Neural cell (in vitro differentiated cells): ENCODE data around the gene RABGAP1L. TPM values are rescaled to one million over a fixed set of nuclear protein-coding genes. Genes with fewer than 3 reads are reported as not detected.

Experiments
- H2AFZ ChIP-seq: fragments of 200-600, 300-800 bp; sonication (generic), shearing (Covaris generic); 2 replicates; pipeline ENCODE4 v1.6.0; 2014; ENCODE audit warnings: low read depth, mild to moderate bottlenecking, antibody characterized with exemption, low read length, moderate library complexity
- H3F3A ChIP-seq: fragments of 200-600 bp; shearing (Covaris generic); 2 replicates; pipeline ENCODE4 v1.6.1; 2016; ENCODE audit warnings: mild to moderate bottlenecking, moderate library complexity, mixed read lengths, antibody characterized with exemption, low read length; ENCODE audit not compliant: insufficient read depth, poor library complexity, severe bottlenecking
- H3K27ac ChIP-seq: fragments of 200-600, 300-800 bp; sonication (generic), shearing (Covaris generic); 2 replicates; pipeline ENCODE4 v1.5.1; 2014; ENCODE audit warnings: mild to moderate bottlenecking, low read length, moderate library complexity
- H3K27me3 ChIP-seq: fragments of 300-800, 200-600 bp; sonication (generic), shearing (Covaris generic); 2 replicates; pipeline ENCODE4 v1.6.0; 2014; ENCODE audit warnings: mild to moderate bottlenecking, low read depth, low read length, moderate library complexity; ENCODE audit not compliant: insufficient read depth
- H3K36me3 ChIP-seq: fragments of 300-800, 200-600 bp; sonication (generic), shearing (Covaris generic); 2 replicates; pipeline ENCODE4 v1.5.1; 2014; ENCODE audit warnings: mild to moderate bottlenecking, antibody characterized with exemption, low read length, moderate library complexity; ENCODE audit not compliant: insufficient read depth
- H3K4me2 ChIP-seq: fragments of 300-800, 200-600 bp; sonication (generic), shearing (Covaris generic); 2 replicates; pipeline ENCODE4 v1.6.0; 2014; ENCODE audit warnings: mild to moderate bottlenecking, low read length
- H3K4me3 ChIP-seq: fragments of 300-800, 200-600 bp; sonication (generic), shearing (Covaris generic); 2 replicates; pipeline ENCODE4 v1.5.1; 2014; ENCODE audit warnings: mild to moderate bottlenecking, low read length, moderate library complexity
- H3K79me2 ChIP-seq: fragments of 200-600 bp; shearing (Covaris generic); replicated peaks from 2 replicates; pipeline ENCODE4 v1.6.0; 2014; ENCODE audit warnings: mild to moderate bottlenecking, low read length, moderate library complexity; ENCODE audit not compliant: insufficient read depth
- H3K9ac ChIP-seq: fragments of 300-800, 200-600 bp; sonication (generic), shearing (Covaris generic); 2 replicates; pipeline ENCODE4 v1.6.1; 2016; ENCODE audit warnings: mild to moderate bottlenecking, low read length, mixed read lengths
- H3K9me2 ChIP-seq: fragments of 200-600 bp; shearing (Covaris generic); 2 replicates; pipeline ENCODE4 v1.6.1; 2016; ENCODE audit warnings: mild to moderate bottlenecking, low read length, mixed read lengths; ENCODE audit not compliant: insufficient read depth
- H3K9me3 ChIP-seq: fragments of 200-600, 300-800 bp; sonication (generic), shearing (Covaris generic); 2 replicates; pipeline ENCODE4 v1.6.1; 2016; ENCODE audit warnings: mild to moderate bottlenecking, mixed run types, low read length, moderate library complexity, mixed read lengths
- H4K20me1 ChIP-seq: fragments of 200-600 bp; shearing (Covaris generic); 2 replicates; pipeline ENCODE4 v1.6.1; 2016; ENCODE audit warnings: mild to moderate bottlenecking, mixed run types; ENCODE audit not compliant: insufficient read depth
- EP300 ChIP-seq: fragments of 450-650 bp; conservative IDR thresholded peaks from 2 replicates; pipeline ENCODE4 v1.6.1; 2014; ENCODE audit warnings: antibody characterized with exemption, mild to moderate bottlenecking, moderate library complexity; ENCODE audit not compliant: poor library complexity, severe bottlenecking
- EZH2 ChIP-seq: fragments of 200-600, 300-800 bp; shearing (Covaris generic), sonication (generic); IDR thresholded peaks from 2 replicates; pipeline ENCODE4 v1.6.1; 2014; ENCODE audit warnings: antibody characterized with exemption, low read length, borderline replicate concordance, mild to moderate bottlenecking; ENCODE audit not compliant: insufficient read depth, poor library complexity, severe bottlenecking
- MXI1 ChIP-seq: fragments of 450-650 bp; conservative IDR thresholded peaks from 2 replicates; pipeline ENCODE4 v1.6.1; 2014; ENCODE audit warnings: antibody characterized with exemption, mild to moderate bottlenecking; ENCODE audit not compliant: poor library complexity, severe bottlenecking
- POLR2AphosphoS5 ChIP-seq: IDR thresholded peaks from 2 replicates; pipeline ENCODE4 v1.6.1; 2012
- RAD21 ChIP-seq: fragments of 450-650 bp; conservative IDR thresholded peaks from 2 replicates; pipeline ENCODE4 v1.6.1; 2014; ENCODE audit warnings: antibody characterized with exemption, mild to moderate bottlenecking, moderate library complexity
- SMC3 ChIP-seq: fragments of 450-650 bp; conservative IDR thresholded peaks from 2 replicates; pipeline ENCODE4 v1.6.1; 2014; ENCODE audit warnings: antibody characterized with exemption, mild to moderate bottlenecking, moderate library complexity; ENCODE audit not compliant: poor library complexity
- TAF1 ChIP-seq: IDR thresholded peaks from 2 replicates; pipeline ENCODE4 v1.6.1; 2012; ENCODE audit warnings: low read depth
- polyA plus RNA-seq: library from polyadenylated mRNA; depleted of rRNA; stranded (reverse); fragments of >200 nt; gene quantifications from 2 replicates; pipeline ENCODE4 v1.2.3, GENCODE V29; 2014
- TF ChIP-seq, protein P1 (sequence below): fragments of 450-650 bp; IDR thresholded peaks from 2 replicates; pipeline ENCODE4 v1.5.1; 2014; ENCODE audit warnings: antibody characterized with exemption, mild to moderate bottlenecking, moderate library complexity; ENCODE audit not compliant: poor library complexity, severe bottlenecking
- TF ChIP-seq, protein P2 (sequence below): IDR thresholded peaks from 2 replicates; pipeline ENCODE4 v1.6.1; 2012; ENCODE audit warnings: borderline replicate concordance

The RABGAP1L gene
- polyA plus RNA-seq, 1 donor from 2014 or later, result 32.2 TPM

DNA sequence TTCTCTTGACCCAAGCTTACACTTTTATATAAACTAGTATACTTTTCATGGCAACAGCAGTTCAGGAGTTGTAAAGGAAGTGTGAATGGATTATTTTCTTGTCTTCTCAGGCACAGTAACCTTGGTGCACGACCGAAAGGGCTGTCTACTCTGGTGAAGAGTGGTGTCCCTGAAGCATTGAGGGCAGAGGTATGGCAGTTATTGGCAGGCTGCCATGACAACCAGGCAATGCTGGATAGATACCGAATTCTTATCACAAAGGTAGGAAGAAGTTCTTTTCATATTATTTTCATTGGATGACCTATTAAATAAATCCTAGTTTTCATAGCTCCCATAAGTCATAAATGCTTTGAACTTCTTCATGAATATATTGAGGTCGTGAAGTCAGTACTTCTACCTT is 234.6 kb downstream of the RABGAP1L start:
- no peak overlapping the region for H3K9ac ChIP-seq
- no peaks in the 10 kb centered on the region for H4K20me1 ChIP-seq
- no peak overlapping the region for H3K27ac ChIP-seq
- no peak overlapping the region for H3K4me2 ChIP-seq
- no peaks in the 10 kb centered on the region for H3K9me2 ChIP-seq
- H3K27me3 ChIP-seq, result no peaks in the 10 kb centered on the region
- H2AFZ ChIP-seq, result no peak overlapping the region
- TF ChIP-seq SMC3 (no peak), EP300 (no peak), RAD21 (no peak), TAF1 (no peak), MXI1 (no peak), EZH2 (no peak), POLR2AphosphoS5 (no peak)
- TF ChIP-seq, protein P1, sequence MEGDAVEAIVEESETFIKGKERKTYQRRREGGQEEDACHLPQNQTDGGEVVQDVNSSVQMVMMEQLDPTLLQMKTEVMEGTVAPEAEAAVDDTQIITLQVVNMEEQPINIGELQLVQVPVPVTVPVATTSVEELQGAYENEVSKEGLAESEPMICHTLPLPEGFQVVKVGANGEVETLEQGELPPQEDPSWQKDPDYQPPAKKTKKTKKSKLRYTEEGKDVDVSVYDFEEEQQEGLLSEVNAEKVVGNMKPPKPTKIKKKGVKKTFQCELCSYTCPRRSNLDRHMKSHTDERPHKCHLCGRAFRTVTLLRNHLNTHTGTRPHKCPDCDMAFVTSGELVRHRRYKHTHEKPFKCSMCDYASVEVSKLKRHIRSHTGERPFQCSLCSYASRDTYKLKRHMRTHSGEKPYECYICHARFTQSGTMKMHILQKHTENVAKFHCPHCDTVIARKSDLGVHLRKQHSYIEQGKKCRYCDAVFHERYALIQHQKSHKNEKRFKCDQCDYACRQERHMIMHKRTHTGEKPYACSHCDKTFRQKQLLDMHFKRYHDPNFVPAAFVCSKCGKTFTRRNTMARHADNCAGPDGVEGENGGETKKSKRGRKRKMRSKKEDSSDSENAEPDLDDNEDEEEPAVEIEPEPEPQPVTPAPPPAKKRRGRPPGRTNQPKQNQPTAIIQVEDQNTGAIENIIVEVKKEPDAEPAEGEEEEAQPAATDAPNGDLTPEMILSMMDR, result no peak
- TF ChIP-seq, protein P2, sequence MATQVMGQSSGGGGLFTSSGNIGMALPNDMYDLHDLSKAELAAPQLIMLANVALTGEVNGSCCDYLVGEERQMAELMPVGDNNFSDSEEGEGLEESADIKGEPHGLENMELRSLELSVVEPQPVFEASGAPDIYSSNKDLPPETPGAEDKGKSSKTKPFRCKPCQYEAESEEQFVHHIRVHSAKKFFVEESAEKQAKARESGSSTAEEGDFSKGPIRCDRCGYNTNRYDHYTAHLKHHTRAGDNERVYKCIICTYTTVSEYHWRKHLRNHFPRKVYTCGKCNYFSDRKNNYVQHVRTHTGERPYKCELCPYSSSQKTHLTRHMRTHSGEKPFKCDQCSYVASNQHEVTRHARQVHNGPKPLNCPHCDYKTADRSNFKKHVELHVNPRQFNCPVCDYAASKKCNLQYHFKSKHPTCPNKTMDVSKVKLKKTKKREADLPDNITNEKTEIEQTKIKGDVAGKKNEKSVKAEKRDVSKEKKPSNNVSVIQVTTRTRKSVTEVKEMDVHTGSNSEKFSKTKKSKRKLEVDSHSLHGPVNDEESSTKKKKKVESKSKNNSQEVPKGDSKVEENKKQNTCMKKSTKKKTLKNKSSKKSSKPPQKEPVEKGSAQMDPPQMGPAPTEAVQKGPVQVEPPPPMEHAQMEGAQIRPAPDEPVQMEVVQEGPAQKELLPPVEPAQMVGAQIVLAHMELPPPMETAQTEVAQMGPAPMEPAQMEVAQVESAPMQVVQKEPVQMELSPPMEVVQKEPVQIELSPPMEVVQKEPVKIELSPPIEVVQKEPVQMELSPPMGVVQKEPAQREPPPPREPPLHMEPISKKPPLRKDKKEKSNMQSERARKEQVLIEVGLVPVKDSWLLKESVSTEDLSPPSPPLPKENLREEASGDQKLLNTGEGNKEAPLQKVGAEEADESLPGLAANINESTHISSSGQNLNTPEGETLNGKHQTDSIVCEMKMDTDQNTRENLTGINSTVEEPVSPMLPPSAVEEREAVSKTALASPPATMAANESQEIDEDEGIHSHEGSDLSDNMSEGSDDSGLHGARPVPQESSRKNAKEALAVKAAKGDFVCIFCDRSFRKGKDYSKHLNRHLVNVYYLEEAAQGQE, result no peak
- H3F3A ChIP-seq, result no peaks in the 10 kb centered on the region
- no peaks in the 10 kb centered on the region for H3K9me3 ChIP-seq
- H3K79me2 ChIP-seq, result no peaks in the 10 kb centered on the region
- H3K4me3 ChIP-seq, result no peak overlapping the region
- H3K36me3 ChIP-seq, result no peaks in the 10 kb centered on the region

DNA sequence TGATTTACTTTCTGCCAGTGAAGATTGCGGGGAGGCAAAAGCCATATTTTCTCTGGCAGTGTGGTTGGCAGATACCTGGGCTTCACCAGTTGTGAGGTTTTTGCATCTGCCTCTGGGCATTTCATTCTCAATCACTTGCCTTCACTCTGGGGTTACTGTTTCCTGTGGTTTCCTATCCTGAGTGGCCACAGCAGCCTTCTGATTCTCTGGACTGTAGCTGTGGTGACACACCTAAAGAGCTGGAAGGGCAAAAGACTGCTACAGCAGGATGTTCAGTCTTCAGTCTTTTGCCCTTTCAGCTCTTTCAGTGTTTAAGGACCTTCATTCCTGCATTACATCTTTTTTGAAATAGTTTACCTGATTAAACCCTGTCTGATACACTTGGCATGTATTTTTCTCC is 237.9 kb downstream of the RABGAP1L start:
- Histone ChIP-seq H3K4me2 (no peak overlapping the region), H3K27ac (no peak overlapping the region), H2AFZ (no peak overlapping the region), H3K9me3 (no peaks in the 10 kb centered on the region), H4K20me1 (no peaks in the 10 kb centered on the region), H3F3A (no peaks in the 10 kb centered on the region), H3K4me3 (no peak overlapping the region), H3K9me2 (no peaks in the 10 kb centered on the region), H3K79me2 (no peaks in the 10 kb centered on the region), H3K9ac (no peak overlapping the region), H3K36me3 (no peaks in the 10 kb centered on the region), H3K27me3 (no peaks in the 10 kb centered on the region)
- TF ChIP-seq TAF1 (no peak), RAD21 (no peak), EZH2 (no peak), EP300 (no peak), SMC3 (no peak), POLR2AphosphoS5 (no peak), MXI1 (no peak)
- TF ChIP-seq, protein P2, result no peak
- TF ChIP-seq, protein P1, result no peak
